ENCODE results near the gene CHSY1. TPM values are rescaled to one million over a fixed set of nuclear protein-coding genes. Genes with fewer than 3 reads are reported as not detected.

CHSY1 gene
- total RNA-seq, 1 donor from 2014 or later, result 38.2 TPM

DNA sequence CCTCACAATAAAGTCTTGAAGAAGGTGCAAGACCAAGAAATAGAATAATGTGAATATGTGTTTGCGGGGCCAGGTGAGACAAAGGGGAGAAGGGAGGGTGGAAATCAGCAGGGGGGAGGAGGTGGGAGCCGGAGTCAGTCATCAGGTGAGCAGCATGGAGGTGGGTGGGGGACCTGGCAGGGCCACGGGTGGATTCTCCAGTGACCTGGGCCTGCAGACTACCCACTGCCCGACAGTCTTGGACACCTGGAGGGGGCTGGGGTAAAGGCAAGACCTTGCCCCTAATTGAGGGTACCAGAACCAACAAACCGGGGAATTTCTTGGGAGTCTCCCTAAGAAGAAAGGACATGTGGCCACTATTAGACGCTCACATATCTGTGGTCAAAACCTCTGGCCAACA lies 95.8 kb downstream of the CHSY1 start:
- H3K4me1 Mint-ChIP-seq (ENCODE audit: low read depth, unreplicated experiment), result peaks cover 26% of the 10 kb centered on the region
- peaks cover 13% of the 10 kb centered on the region for H3K9me3 Mint-ChIP-seq (ENCODE audit: unreplicated experiment)
- H3K4me3 Mint-ChIP-seq (ENCODE audit: unreplicated experiment), result no peak overlapping the region

DNA sequence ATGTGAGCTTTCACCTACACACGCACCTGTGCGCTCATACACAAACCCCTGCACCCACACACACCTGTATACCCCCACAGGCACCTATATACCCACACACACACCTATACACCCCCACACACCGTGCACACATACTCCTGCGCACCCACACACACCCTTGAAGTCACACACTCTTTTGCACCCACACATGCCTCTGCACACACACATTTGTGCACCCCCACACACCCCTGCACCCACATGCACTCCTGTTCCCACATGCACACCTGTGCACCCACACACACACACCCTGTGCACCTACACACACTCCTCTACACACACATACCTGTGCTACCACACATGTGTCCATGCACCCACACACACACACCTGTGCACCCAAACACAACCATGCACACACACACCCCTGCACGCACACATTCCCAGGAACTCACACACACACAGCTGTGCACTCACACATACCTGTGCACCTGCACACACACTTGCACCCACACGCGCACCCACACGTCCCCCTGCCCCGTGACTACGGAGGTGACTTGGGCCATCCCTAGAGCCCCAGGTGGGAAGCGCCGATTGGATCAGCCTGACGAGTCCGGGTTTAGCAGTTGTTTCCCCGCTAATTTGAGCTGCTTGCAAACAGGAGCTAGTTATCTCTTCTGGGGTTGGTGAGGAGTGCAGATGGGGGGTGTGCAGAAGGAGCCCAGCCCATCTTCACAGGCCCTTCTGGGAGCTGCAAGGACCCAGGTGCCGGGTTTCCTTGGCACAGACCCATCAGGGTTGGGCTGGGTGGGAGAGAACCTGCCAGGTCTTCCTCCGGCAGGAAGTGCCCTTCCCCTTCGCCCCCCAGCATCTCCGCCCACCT lies 97.8 kb downstream of the CHSY1 start:
- no peak for TF ChIP-seq CTCF (IDR thresholded peaks at IDR 0.05; ENCODE audit: partially characterized antibody, unreplicated experiment)
- Mint-ChIP-seq H3K4me1 (ENCODE audit: low read depth, unreplicated experiment) (peaks cover 26% of the 10 kb centered on the region), H3K27me3 (ENCODE audit: unreplicated experiment) (peaks cover 5% of the 10 kb centered on the region), H3K9me3 (ENCODE audit: unreplicated experiment) (peaks cover 13% of the 10 kb centered on the region), H3K27ac (ENCODE audit: unreplicated experiment) (peak overlapping the region; percentile 20), H3K36me3 (ENCODE audit: unreplicated experiment) (no peaks in the 10 kb centered on the region), H3K4me3 (ENCODE audit: unreplicated experiment) (no peak overlapping the region)
- no peak for DNase-seq

More for the DNA sequence above, 95.8 kb downstream of the CHSY1 start:
- DNase-seq, result no peak
- H3K36me3 Mint-ChIP-seq (ENCODE audit: unreplicated experiment), result no peaks in the 10 kb centered on the region
- H3K27me3 Mint-ChIP-seq (ENCODE audit: unreplicated experiment), result peaks cover 5% of the 10 kb centered on the region
- no peak for TF ChIP-seq CTCF (IDR thresholded peaks at IDR 0.05; ENCODE audit: partially characterized antibody, unreplicated experiment)
- H3K27ac Mint-ChIP-seq (ENCODE audit: unreplicated experiment), result no peak overlapping the region

GRCh38 chr15:101152914-101153313 lies 98.9 kb downstream of the CHSY1 start:
- H3K4me3 Mint-ChIP-seq (ENCODE audit: unreplicated experiment), result no peak overlapping the region
- H3K27me3 Mint-ChIP-seq (ENCODE audit: unreplicated experiment), result peaks cover 5% of the 10 kb centered on the region
- H3K36me3 Mint-ChIP-seq (ENCODE audit: unreplicated experiment), result no peaks in the 10 kb centered on the region
- peaks cover 13% of the 10 kb centered on the region for H3K9me3 Mint-ChIP-seq (ENCODE audit: unreplicated experiment)
- H3K4me1 Mint-ChIP-seq (ENCODE audit: low read depth, unreplicated experiment), result peaks cover 23% of the 10 kb centered on the region
- H3K27ac Mint-ChIP-seq (ENCODE audit: unreplicated experiment), result no peak overlapping the region
- TF ChIP-seq CTCF (IDR thresholded peaks at IDR 0.05; ENCODE audit: partially characterized antibody, unreplicated experiment), result peak; percentile 71
- peak; percentile 55 for DNase-seq

GRCh38 chr15:101151288-101151687 lies 100.6 kb downstream of the CHSY1 start:
- peaks cover 7% of the 10 kb centered on the region for H3K9me3 Mint-ChIP-seq (ENCODE audit: unreplicated experiment)
- DNase-seq, result no peak
- no peaks in the 10 kb centered on the region for H3K36me3 Mint-ChIP-seq (ENCODE audit: unreplicated experiment)
- H3K27me3 Mint-ChIP-seq (ENCODE audit: unreplicated experiment), result peaks cover 5% of the 10 kb centered on the region
- TF ChIP-seq CTCF (IDR thresholded peaks at IDR 0.05; ENCODE audit: partially characterized antibody, unreplicated experiment), result no peak
- no peak overlapping the region for H3K4me3 Mint-ChIP-seq (ENCODE audit: unreplicated experiment)
- no peak overlapping the region for H3K27ac Mint-ChIP-seq (ENCODE audit: unreplicated experiment)
- peaks cover 13% of the 10 kb centered on the region for H3K4me1 Mint-ChIP-seq (ENCODE audit: low read depth, unreplicated experiment)

GRCh38 chr15:101150723-101151040 lies 101.2 kb downstream of the CHSY1 start:
- no peak for TF ChIP-seq CTCF (IDR thresholded peaks at IDR 0.05; ENCODE audit: partially characterized antibody, unreplicated experiment)
- no peak overlapping the region for H3K27ac Mint-ChIP-seq (ENCODE audit: unreplicated experiment)
- H3K27me3 Mint-ChIP-seq (ENCODE audit: unreplicated experiment), result peaks cover 5% of the 10 kb centered on the region
- no peak overlapping the region for H3K4me3 Mint-ChIP-seq (ENCODE audit: unreplicated experiment)
- H3K9me3 Mint-ChIP-seq (ENCODE audit: unreplicated experiment), result peaks cover 5% of the 10 kb centered on the region
- no peaks in the 10 kb centered on the region for H3K36me3 Mint-ChIP-seq (ENCODE audit: unreplicated experiment)
- H3K4me1 Mint-ChIP-seq (ENCODE audit: low read depth, unreplicated experiment), result peaks cover 11% of the 10 kb centered on the region
- no peak for DNase-seq

All from glutamatergic neuron (in vitro differentiated cells).